ENCODE data around the gene EFCAB11. TPM values are rescaled to one million over a fixed set of nuclear protein-coding genes. Genes with fewer than 3 reads are reported as not detected.

The EFCAB11 gene
- 6.2 and 7.0 TPM in 2 replicates for total RNA-seq

GRCh38 chr14:89954070-89955021 lies at the start of gene EFCAB11:
Gene EFCAB11, minus strand, starts transcription at chr14:89954730. Its CDS starts 70 bp downstream, at chr14:89954660.

DNA sequence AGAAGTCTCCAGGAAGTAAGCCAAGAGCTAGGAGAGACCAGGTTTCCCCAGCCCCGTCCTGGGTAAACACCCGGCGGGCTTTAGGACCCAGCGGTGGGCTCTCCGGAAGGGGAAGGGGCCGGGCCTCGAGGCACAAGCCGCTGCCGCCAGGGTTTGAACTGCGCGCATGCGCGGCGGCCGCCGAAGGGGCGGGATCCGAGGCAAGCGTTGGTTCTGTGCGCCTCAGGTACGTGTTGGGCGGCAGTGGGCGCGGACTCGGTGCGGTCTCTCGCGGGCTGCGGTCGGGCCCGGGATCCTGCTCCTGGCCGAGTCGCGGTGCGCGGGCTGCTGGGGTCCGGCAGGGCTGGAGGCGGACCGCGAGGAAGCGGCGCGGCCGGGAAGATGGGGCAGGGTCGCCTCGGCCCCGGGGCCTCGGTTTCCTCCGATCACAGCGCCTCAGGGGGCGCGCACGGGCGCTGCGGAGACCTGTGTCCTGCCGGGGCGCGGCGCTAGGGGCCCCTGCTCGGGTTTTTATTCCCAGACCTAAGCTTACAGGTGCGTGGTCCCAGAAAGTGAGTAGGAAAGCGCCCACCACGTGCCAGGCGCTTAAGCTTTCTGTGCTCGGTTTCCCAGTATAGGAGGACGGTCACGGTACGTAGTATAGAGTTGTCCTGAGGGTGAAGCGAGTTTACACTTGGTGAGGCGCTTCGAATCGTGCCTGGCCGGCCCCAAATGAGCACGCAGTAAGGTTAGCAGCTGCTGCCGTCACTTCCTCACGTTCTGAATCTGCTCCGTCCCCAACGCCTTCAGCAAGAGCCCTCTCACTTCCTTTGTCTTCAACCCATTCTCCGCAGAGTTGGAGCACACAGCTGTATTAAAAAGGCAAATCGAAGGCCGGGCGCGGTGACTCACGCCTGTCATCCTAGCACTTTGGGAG lies 1.5 kb upstream of the EFCAB11 start, which contains the start of gene TDP1:
TDP1 (plus strand) TSS at position 183 of the 916 bp plus-strand sequence. CDS start 7,188 bp downstream, outside the sequence.

Other genes with a start within 250 kb of the EFCAB11 start
- gene TDP1, start 1.2 kb upstream of the EFCAB11 start, total RNA-seq, result 40.4 and 44.8 TPM in 2 replicates
- gene KCNK13, start 107.3 kb upstream of the EFCAB11 start, total RNA-seq, result not detected in 2 replicates